HepG2 (cell line): Measurements from ENCODE around the gene IFT52. TPM values are rescaled to one million over a fixed set of nuclear protein-coding genes. Genes with fewer than 3 reads are reported as not detected.
A peak's percentile ranks its signal among the peaks of the same experiment; 100 is the strongest.

Experiments used
- ATF5 ChIP-seq: sonication (generic); formaldehyde crosslinking; IDR thresholded peaks from 2 replicates; pipeline ENCODE4 v1.4.0; 2020; ENCODE audit warnings: mild to moderate bottlenecking, low read depth, missing genetic modification reagents
- ATF7 ChIP-seq, 2 experiments: fragments of 450-650 bp in 1 of 2; sonication (generic) in 1 of 2; formaldehyde crosslinking in 1 of 2; IDR thresholded peaks; 2 replicates each; pipeline versions ENCODE4 v1.4.0 to v1.6.1; 2016 to 2020; ENCODE audit warnings: antibody characterized with exemption in 1 of 2, mild to moderate bottlenecking in 1 of 2, missing genetic modification reagents in 1 of 2
- CENPT ChIP-seq: sonication (generic); formaldehyde crosslinking; IDR thresholded peaks from 2 replicates; pipeline ENCODE4 v1.8.0; 2022; ENCODE audit warnings: low read depth, mild to moderate bottlenecking, moderate library complexity, missing genetic modification reagents
- GABPA ChIP-seq, 2 experiments: IDR thresholded peaks; 2 replicates each; pipeline ENCODE4 v1.6.1; 2011 to 2016; ENCODE audit warnings: low read depth in 2 of 2, low read length in 1 of 2, missing biosample characterization in 1 of 2, missing genetic modification characterization in 1 of 2
- HCFC1 ChIP-seq: fragments of 150-350 bp; IDR thresholded peaks from 2 replicates; pipeline ENCODE4 v1.6.1; 2014; ENCODE audit warnings: low read depth, low read length
- KLF15 ChIP-seq: sonication (generic); formaldehyde crosslinking; IDR thresholded peaks from 2 replicates; pipeline ENCODE4 v1.8.1; 2023; ENCODE audit warnings: borderline replicate concordance, mild to moderate bottlenecking, inconsistent platforms, missing genetic modification reagents, mixed read lengths
- NFKBIZ ChIP-seq: IDR thresholded peaks from 2 replicates; pipeline ENCODE4 v1.6.1; 2018; ENCODE audit warnings: missing genetic modification reagents, missing compliant biosample characterization
- RELA ChIP-seq: sonication (generic); formaldehyde crosslinking; IDR thresholded peaks from 2 replicates; pipeline ENCODE4 v1.4.0; 2020; ENCODE audit warnings: missing genetic modification reagents
- RORA ChIP-seq: sonication (generic); formaldehyde crosslinking; IDR thresholded peaks from 2 replicates; pipeline ENCODE4 v1.5.0; 2020; ENCODE audit warnings: mild to moderate bottlenecking, missing genetic modification reagents, moderate library complexity
- SMARCC2 ChIP-seq: fragments of 450-650 bp; IDR thresholded peaks from 2 replicates; pipeline ENCODE4 v1.6.1; 2017; ENCODE audit warnings: antibody characterized with exemption, mild to moderate bottlenecking
- SNAPC4 ChIP-seq: sonication (generic); formaldehyde crosslinking; IDR thresholded peaks from 2 replicates; pipeline ENCODE4 v1.4.0; 2020; ENCODE audit warnings: mild to moderate bottlenecking, missing genetic modification reagents
- ZFP36 ChIP-seq: fragments of 150-350 bp; IDR thresholded peaks from 2 replicates; pipeline ENCODE4 v1.6.1; 2018; ENCODE audit warnings: borderline replicate concordance, low read length, low read depth; ENCODE audit not compliant: partially characterized antibody
- ZFP62 ChIP-seq: sonication (generic); formaldehyde crosslinking; IDR thresholded peaks from 2 replicates; pipeline ENCODE4 v1.4.0; 2020; ENCODE audit warnings: missing genetic modification reagents
- ZFP82 ChIP-seq: sonication (generic); formaldehyde crosslinking; IDR thresholded peaks from 2 replicates; pipeline ENCODE4 v1.5.1; 2020; ENCODE audit warnings: mild to moderate bottlenecking, missing genetic modification reagents, borderline replicate concordance
- ZNF263 ChIP-seq: sonication (generic); formaldehyde crosslinking; IDR thresholded peaks from 2 replicates; pipeline ENCODE4 v1.4.0; 2020; ENCODE audit warnings: missing genetic modification reagents
- ZNF280D ChIP-seq: sonication (generic); formaldehyde crosslinking; IDR thresholded peaks from 2 replicates; pipeline ENCODE4 v1.5.1; 2020; ENCODE audit warnings: mild to moderate bottlenecking, missing genetic modification reagents
- ZNF329 ChIP-seq: sonication (generic); formaldehyde crosslinking; IDR thresholded peaks from 2 replicates; pipeline ENCODE4 v1.9.0; 2021; ENCODE audit warnings: low read depth, mild to moderate bottlenecking, missing genetic modification reagents
- ZNF333 ChIP-seq: sonication (generic); formaldehyde crosslinking; IDR thresholded peaks from 2 replicates; pipeline ENCODE4 v1.4.0; 2020; ENCODE audit warnings: mild to moderate bottlenecking, missing genetic modification reagents, borderline replicate concordance
- ZNF343 ChIP-seq: sonication (generic); formaldehyde crosslinking; IDR thresholded peaks from 2 replicates; pipeline ENCODE4 v1.4.0; 2020; ENCODE audit warnings: mild to moderate bottlenecking, missing genetic modification reagents
- polyA plus RNA-seq, 8 experiments: library from polyadenylated mRNA; depleted of rRNA in 3 of 8; stranded (reverse) in 7 of 8; unstranded in 1 of 8; fragments of >200 nt; fragmentation: Illumina TruSeq in 4 of 8; extraction: Trizol in 4 of 8; gene quantifications; 2 replicates each; pipeline versions ENCODE4 v1.2.1 to v1.2.3, GENCODE V29; 2011 to 2016; ENCODE audit warnings: low read depth in 4 of 8, missing spikeins in 1 of 8, mixed read lengths in 1 of 8; ENCODE audit not compliant: insufficient read depth in 1 of 8
- total RNA-seq, 5 experiments: library from RNA; depleted of rRNA; stranded (reverse); fragments of >200 nt; fragmentation: Illumina TruSeq; extraction: Trizol; gene quantifications; 2 replicates each; pipeline ENCODE4 v1.2.3, GENCODE V29; 2016; ENCODE audit warnings: low read depth in 1 of 5

Gene IFT52
- total and polyA plus RNA-seq, 2 of the 13 experiments (the other 11 are each of a cell fraction or from before 2014, with no cell fraction given) = 48.0 to 64.0 TPM

- TF ChIP-seq SNAPC4 (CRISPR knock-in tag) (no peak), GABPA (IDR thresholded peaks at IDR 0.05; ENCODE audit: low read depth, low read length) (no peak), GABPA (CRISPR knock-in tag; IDR thresholded peaks at IDR 0.05; ENCODE audit: low read depth) (no peak), KLF15 (CRISPR knock-in tag) (no peak), ZFP82 (CRISPR knock-in tag) (no peak), ATF5 (CRISPR knock-in tag) (no peak), SMARCC2 (no peak), CENPT (CRISPR knock-in tag) (no peak), ATF7 (IDR thresholded peaks at IDR 0.05) (peak; percentile 60), ATF7 (CRISPR knock-in tag; IDR thresholded peaks at IDR 0.05) (0 out of 2 replicates have a peak, but pooled peaks have one; percentile 43), RORA (CRISPR knock-in tag) (no peak), ZNF343 (CRISPR knock-in tag) (no peak), ZFP36 (no peak), RELA (CRISPR knock-in tag) (no peak), ZNF329 (CRISPR knock-in tag) (no peak), ZFP62 (CRISPR knock-in tag) (no peak), ZNF263 (no peak), ZNF280D (CRISPR knock-in tag) (no peak), ZNF333 (CRISPR knock-in tag) (no peak), HCFC1 (no peak), NFKBIZ (no peak)
Observed at GRCh38 chr20:43667341-43668132, 76.8 kb downstream of the IFT52 start (continued).
